ENCODE measurements around the gene TMEM232. TPM values are rescaled to one million over a fixed set of nuclear protein-coding genes. Genes with fewer than 3 reads are reported as not detected.

TMEM232 gene
- total RNA-seq, 4 donors from 2014 or later, result 0.82 TPM; not detected in 3

GRCh38 chr5:110718311-110718710 lies 8.2 kb downstream of the TMEM232 start:
- ATAC-seq, result no peak
- Histone ChIP-seq H3K4me1 (no peaks in the 10 kb centered on the region), H3K36me3 (no peaks in the 10 kb centered on the region), H3K27me3 (no peaks in the 10 kb centered on the region), H3K27ac (no peak overlapping the region), H3K9me3 (no peaks in the 10 kb centered on the region), H3K4me3 (no peak overlapping the region)
- intact Hi-C loops (cut with DNase I; ENCODE audit: low total_unique reads), result no loop called here
- in situ Hi-C loops (cut with MboI; ENCODE audit: low sequenced_read_pairs in 4 of 4), result no loop called here
- no peak for TF ChIP-seq POLR2A (IDR thresholded peaks at IDR 0.05)
- TF ChIP-seq CTCF (IDR thresholded peaks at IDR 0.05 in 4 of 5, conservative IDR thresholded peaks at IDR 0.05 in 1 of 5), result no peak
- DNase-seq, result no peak

- ATAC-seq (no peak), DNase-seq (no peak)
- intact Hi-C loops (cut with DNase I; ENCODE audit: low total_unique reads), result no loop called here
- in situ Hi-C loops (cut with MboI; ENCODE audit: low sequenced_read_pairs in 4 of 4), result no loop called here
- H3K4me3 ChIP-seq, result no peak overlapping the region
- no peaks in the 10 kb centered on the region for H3K36me3 ChIP-seq
- H3K27ac ChIP-seq, result no peak overlapping the region
- H3K4me1 ChIP-seq, result no peaks in the 10 kb centered on the region
- no peaks in the 10 kb centered on the region for H3K27me3 ChIP-seq
- TF ChIP-seq CTCF (IDR thresholded peaks at IDR 0.05 in 4 of 5, conservative IDR thresholded peaks at IDR 0.05 in 1 of 5) (no peak), POLR2A (IDR thresholded peaks at IDR 0.05) (no peak)
- no peaks in the 10 kb centered on the region for H3K9me3 ChIP-seq
Observed at GRCh38 chr5:110716247-110717245, 9.9 kb downstream of the TMEM232 start.

GRCh38 chr5:110707260-110707844 lies 19.1 kb downstream of the TMEM232 start:
- Histone ChIP-seq H3K27ac (no peak overlapping the region), H3K36me3 (no peaks in the 10 kb centered on the region), H3K27me3 (no peaks in the 10 kb centered on the region), H3K4me1 (no peaks in the 10 kb centered on the region), H3K9me3 (no peaks in the 10 kb centered on the region), H3K4me3 (no peak overlapping the region)
- ATAC-seq (no peak), DNase-seq (no peak)
- in situ Hi-C loops (cut with MboI; ENCODE audit: low sequenced_read_pairs in 4 of 4) (no loop called here), intact Hi-C loops (cut with DNase I; ENCODE audit: low total_unique reads) (no loop called here)
- no peak for TF ChIP-seq POLR2A (IDR thresholded peaks at IDR 0.05)
- no peak for TF ChIP-seq CTCF (IDR thresholded peaks at IDR 0.05 in 4 of 5, conservative IDR thresholded peaks at IDR 0.05 in 1 of 5)

DNA sequence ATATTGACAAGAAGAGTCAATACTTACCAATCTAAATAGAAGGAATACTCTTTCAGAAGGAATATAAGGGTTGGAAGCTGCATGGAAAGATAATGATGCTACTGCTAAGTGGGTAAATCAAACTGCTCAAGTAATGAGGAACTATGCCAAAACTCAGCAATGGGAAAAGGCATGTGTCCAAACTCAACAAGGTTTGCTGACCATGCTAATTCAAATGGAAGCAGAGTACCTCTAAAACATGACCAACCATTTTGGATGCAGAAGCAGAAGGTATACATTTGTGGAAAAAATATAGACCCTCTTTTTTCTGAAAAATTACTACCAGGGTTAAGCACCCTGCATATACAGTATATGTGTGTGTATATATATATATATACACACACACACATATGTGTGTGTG lies 21.1 kb downstream of the TMEM232 start:
- Histone ChIP-seq H3K9me3 (no peaks in the 10 kb centered on the region), H3K4me1 (no peaks in the 10 kb centered on the region), H3K36me3 (no peaks in the 10 kb centered on the region), H3K4me3 (no peak overlapping the region), H3K27ac (no peak overlapping the region), H3K27me3 (no peaks in the 10 kb centered on the region)
- ATAC-seq, result no peak
- in situ Hi-C loops (cut with MboI; ENCODE audit: low sequenced_read_pairs in 4 of 4) (no loop called here), intact Hi-C loops (cut with DNase I; ENCODE audit: low total_unique reads) (no loop called here)
- DNase-seq, result no peak
- TF ChIP-seq POLR2A (IDR thresholded peaks at IDR 0.05), result no peak
- no peak for TF ChIP-seq CTCF (IDR thresholded peaks at IDR 0.05 in 4 of 5, conservative IDR thresholded peaks at IDR 0.05 in 1 of 5)
